Cerebellar cortex (tissue), 1 donor: Measurements from ENCODE around the gene SLC11A1.

Experiments used
- DNase-seq: peaks from one replicate; pipeline ENCODE4 v3.0.0-alpha.2; 2015; ENCODE audit warnings: low spot score

Gene SLC11A1

GRCh38 chr2:218367415-218368149, 14.5 kb upstream of the SLC11A1 start:
- peak; percentile 28 for DNase-seq

GRCh38 chr2:218368150-218368528, 13.9 kb upstream of the SLC11A1 start:
- DNase-seq = no peak

GRCh38 chr2:218368621-218369153, 13.4 kb upstream of the SLC11A1 start:
- DNase-seq = peak; percentile 36

- DNase-seq = no peak
These were observed 12.7 kb upstream of the SLC11A1 start for GRCh38 chr2:218369330-218369729.

GRCh38 chr2:218370410-218371063, 11.5 kb upstream of the SLC11A1 start:
- DNase-seq = no peak

GRCh38 chr2:218371983-218372350, 10.1 kb upstream of the SLC11A1 start:
- no peak for DNase-seq

GRCh38 chr2:218374795-218375194, 7.3 kb upstream of the SLC11A1 start:
- no peak for DNase-seq

GRCh38 chr2:218375212-218375611, 6.9 kb upstream of the SLC11A1 start:
- no peak for DNase-seq

- DNase-seq = no peak
These were observed 4.0 kb upstream of the SLC11A1 start for GRCh38 chr2:218378053-218378452.

GRCh38 chr2:218382785-218383184, 712 bp downstream of the SLC11A1 start:
- DNase-seq = no peak

GRCh38 chr2:218383892-218384519, 1.9 kb downstream of the SLC11A1 start:
- no peak for DNase-seq

- no peak for DNase-seq
These were observed 2.9 kb downstream of the SLC11A1 start for GRCh38 chr2:218384975-218385374.

GRCh38 chr2:218386505-218387368, 4.7 kb downstream of the SLC11A1 start:
- no peak for DNase-seq

GRCh38 chr2:218387369-218388194, 5.5 kb downstream of the SLC11A1 start:
- DNase-seq = peak; percentile 50

- no peak for DNase-seq
These were observed 7.5 kb downstream of the SLC11A1 start for GRCh38 chr2:218389333-218390150.

GRCh38 chr2:218391202-218391601, 9.1 kb downstream of the SLC11A1 start:
- DNase-seq = no peak

GRCh38 chr2:218392459-218392858, 10.4 kb downstream of the SLC11A1 start:
- DNase-seq = no peak

- no peak for DNase-seq
These were observed 10.9 kb downstream of the SLC11A1 start for GRCh38 chr2:218392891-218393462.

GRCh38 chr2:218393750-218394290, 11.7 kb downstream of the SLC11A1 start:
- no peak for DNase-seq
